CD4-positive, alpha-beta T cell treated with Interleukin-2 at 100 ng/mL for 4 hours (primary cell): Measurements from ENCODE around the gene OR52B2.

Experiments used
- DNase-seq: peaks from one replicate; pipeline ENCODE4 v3.0.0-alpha.2; 2020; ENCODE audit warnings: low spot score

The OR52B2 gene

GRCh38 chr11:6170226-6170625 lies at the start of gene OR52B2:
Gene OR52B2 (minus strand): TSS chr11:6170326. CDS start chr11:6170326, 0 bp downstream.
- no peak for DNase-seq

DNA sequence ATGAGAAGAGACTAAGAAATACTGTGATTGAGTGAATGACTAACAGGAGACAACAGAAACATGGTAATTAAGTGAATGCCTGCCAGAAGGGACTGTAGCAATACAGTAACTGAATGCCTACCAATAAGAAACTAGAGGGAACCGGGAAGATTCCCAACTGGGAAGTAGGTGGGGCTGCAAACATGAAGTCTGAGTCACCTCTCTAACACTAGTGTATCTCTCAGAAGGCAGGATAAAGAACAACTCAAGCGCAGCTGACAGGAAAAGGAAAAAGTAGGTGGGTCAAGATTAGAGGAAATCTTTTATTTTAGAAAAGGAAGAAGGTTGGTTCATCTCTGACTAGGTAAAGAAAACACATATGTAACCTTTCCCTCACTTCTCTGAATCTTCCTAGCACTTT lies 49.2 kb upstream of the OR52B2 start:
- DNase-seq = no peak

DNA sequence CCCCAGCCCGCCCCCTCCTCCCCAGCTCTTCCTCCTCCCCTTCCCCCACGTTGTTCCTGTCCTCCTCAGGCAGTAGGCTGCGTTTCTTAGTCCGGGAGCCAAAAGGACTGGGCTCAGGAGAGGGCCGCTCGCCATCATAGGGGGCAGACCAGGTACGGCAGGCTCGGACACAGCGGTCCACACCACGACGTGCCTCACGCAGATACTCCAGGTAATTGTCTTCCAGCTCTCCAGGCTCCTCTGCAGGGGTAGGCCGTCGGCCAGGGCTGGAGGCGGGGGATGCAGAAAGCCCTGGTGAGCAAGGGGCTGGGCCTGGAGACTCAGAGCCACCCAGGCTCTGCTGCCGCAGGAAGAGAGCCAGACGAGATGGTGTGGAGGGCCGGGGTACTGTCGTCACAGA lies 47.6 kb upstream of the OR52B2 start:
- no peak for DNase-seq

GRCh38 chr11:6216501-6216900 lies 46.4 kb upstream of the OR52B2 start:
- no peak for DNase-seq

DNA sequence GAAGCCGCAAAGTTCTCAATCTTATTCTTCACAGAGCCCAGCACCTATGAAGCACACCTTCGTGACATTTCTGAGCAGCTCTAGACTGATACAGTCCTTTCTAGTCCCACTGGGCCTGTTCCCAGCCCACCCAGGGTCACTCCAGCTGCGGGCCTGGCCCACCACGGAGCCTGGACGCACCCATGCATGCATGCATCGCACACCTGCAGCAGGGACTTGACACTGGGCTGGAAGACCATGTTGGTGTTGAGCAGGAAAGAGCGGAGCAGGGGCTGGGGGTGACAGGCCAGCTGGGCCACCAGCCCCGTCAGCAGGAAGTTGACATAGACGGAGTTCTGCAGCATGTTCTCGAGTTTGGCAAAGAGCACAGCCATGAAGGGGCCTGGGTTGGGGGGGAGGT lies 44.4 kb upstream of the OR52B2 start:
- no peak for DNase-seq

- no peak for DNase-seq
These were observed 40.3 kb upstream of the OR52B2 start for GRCh38 chr11:6210274-6210955.

GRCh38 chr11:6209801-6210200 lies 39.7 kb upstream of the OR52B2 start:
- no peak for DNase-seq

DNA sequence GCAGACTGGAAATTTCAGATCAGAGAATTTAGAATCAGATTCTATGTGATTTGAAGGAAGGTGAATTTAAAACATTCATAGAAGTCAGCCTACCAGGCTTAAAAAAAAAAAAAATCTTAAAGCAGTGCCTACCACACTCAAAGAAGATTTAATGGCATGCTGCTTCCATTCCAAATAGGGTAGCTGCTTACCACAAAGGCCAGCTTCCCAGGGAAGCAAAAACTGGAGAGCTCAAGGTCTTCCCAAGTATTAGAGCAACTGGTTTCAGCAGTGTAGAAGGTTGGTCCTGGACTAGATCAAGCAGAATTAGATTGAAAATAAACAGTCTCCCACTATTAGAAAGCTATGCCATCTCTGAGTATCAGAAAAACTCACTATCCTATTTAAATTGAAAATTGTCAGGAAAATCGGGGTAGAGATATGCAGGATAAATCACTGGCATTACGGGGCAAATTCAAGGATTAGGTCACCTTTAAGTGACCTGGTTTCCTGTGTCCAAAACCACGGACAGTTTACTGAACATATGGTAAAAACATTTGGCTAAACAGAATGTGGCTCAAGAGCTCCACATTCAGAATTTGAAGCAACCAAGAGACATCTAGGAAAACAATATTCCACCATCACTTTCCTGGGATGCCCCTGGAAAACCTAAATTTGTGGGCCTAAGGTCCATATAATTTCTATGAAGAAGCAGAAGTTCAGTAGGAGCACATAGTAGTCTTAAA lies 36.5 kb upstream of the OR52B2 start:
- DNase-seq = no peak

GRCh38 chr11:6205366-6205765 lies 35.2 kb upstream of the OR52B2 start, which contains the start of gene C11orf42:
Gene C11orf42 (plus strand): TSS chr11:6205557. CDS start chr11:6205616, 59 bp downstream.
- DNase-seq = no peak

DNA sequence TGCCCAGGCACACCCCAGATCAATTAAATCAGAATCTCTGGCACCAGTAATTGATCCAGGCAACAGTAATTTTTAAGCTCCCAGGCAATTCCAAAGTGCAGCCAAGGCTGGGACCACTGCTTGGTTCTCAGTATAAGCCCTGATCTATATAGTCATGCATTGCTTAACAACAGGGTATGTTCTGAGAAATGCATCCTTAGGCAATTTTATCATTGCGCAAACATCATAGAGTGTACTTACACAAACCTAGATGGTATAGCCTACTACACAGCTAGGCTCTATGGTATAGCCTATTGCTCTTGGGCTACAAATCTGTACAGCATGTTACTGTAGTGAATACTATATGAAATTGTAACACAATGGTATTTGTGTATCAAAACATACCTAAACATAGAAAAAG lies 34.6 kb upstream of the OR52B2 start:
- no peak for DNase-seq

- peak; percentile 31 for DNase-seq
These were observed 33.2 kb upstream of the OR52B2 start for GRCh38 chr11:6203327-6203726.

DNA sequence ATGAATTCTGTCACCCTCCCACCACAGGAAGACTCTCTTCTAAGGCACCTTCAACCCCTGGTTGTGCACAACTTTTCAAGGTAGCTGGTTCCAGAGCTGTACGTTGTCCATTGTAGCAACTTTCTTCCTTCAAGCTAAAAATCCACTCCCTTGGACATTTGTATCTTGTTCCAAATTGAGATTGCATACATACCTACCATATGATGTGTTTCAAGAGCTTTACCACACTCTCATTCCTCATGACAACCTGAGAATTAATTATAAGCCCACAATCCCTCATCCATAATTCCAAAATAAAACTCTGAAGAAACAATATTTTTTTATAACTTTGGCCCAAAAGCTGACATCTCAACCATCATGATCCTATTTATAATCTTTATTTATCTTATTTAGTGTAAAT lies 31.9 kb upstream of the OR52B2 start:
- DNase-seq = no peak

GRCh38 chr11:6201481-6201880 lies 31.4 kb upstream of the OR52B2 start:
- peak; percentile 32 for DNase-seq

GRCh38 chr11:6200975-6201374 lies 30.8 kb upstream of the OR52B2 start:
- peak; percentile 31 for DNase-seq

DNA sequence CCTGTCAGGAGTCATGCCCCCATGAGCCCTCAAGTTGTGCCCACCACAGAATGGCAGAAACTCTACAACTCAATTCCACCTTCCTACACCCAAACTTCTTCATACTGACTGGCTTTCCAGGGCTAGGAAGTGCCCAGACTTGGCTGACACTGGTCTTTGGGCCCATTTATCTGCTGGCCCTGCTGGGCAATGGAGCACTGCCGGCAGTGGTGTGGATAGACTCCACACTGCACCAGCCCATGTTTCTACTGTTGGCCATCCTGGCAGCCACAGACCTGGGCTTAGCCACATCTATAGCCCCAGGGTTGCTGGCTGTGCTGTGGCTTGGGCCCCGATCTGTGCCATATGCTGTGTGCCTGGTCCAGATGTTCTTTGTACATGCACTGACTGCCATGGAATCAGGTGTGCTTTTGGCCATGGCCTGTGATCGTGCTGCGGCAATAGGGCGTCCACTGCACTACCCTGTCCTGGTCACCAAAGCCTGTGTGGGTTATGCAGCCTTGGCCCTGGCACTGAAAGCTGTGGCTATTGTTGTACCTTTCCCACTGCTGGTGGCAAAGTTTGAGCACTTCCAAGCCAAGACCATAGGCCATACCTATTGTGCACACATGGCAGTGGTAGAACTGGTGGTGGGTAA lies 29.2 kb upstream of the OR52B2 start, which contains the start of gene OR52W1:
Gene OR52W1 (plus strand): TSS at position 51 of the 637 bp plus-strand sequence. CDS start 0 bp downstream, at position 51.
- no peak for DNase-seq

DNA sequence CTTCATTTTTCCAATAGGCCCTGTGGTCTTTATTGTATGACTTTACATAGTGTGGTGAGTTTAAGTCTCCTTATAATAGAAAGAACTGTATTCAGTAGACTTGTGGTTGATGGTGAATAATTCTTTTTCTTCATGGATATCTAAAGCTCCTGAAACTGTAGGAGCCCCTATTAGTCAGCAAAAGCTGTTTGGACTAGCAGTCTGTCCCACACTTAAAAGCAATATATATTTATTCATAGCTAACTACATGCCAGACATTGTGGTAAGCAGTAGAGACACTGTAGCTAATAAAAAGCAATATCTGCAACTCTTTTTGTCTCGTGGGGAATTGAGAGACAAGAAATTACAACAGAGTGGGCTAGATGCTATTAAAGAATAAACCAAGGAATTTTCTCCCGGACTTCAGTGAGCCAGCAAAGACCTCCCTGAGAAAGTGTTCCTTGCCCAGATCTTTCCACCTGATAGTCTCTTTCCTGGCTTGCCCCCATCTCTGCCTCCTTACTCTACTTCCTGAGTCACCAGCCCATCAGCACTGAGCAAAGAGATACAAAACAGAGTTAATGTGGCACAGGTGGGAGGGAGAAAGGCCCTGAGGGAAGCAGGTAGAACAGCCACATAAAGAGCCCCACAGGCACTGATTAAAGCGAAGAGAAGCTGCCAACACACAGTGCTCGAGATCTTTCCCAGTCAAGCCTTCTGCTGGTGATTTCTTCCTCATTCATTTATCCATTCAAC lies 27.5 kb upstream of the OR52B2 start:
- DNase-seq = no peak

- peak; percentile 27 for DNase-seq
These were observed 26.3 kb upstream of the OR52B2 start for GRCh38 chr11:6196396-6196795.

DNA sequence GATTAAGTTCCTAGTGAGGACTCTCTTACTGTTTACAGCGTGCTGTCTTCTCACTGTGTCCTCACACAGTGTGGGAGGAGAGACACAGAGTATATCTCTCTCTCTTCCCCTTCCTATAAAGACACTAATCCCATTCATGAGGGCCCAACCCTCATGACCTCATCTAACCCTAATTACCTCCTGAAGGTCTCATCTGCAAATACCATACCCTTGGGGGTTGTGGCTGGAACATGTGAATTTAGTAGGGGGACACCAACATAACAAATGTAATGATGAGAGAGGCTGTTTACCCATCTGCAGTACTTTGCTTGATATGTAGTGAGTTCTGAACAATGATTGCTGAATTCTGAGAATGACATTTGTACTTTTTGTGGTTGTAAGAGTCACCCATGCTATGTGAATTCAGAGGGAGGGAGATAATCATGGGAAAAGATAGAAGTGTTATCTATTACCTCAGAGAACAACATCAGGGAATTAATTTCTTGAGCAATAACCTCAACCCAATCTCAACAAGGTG lies 24.0 kb upstream of the OR52B2 start:
- peak; percentile 3 for DNase-seq

GRCh38 chr11:6191742-6192141 lies 21.6 kb upstream of the OR52B2 start:
- DNase-seq = no peak

DNA sequence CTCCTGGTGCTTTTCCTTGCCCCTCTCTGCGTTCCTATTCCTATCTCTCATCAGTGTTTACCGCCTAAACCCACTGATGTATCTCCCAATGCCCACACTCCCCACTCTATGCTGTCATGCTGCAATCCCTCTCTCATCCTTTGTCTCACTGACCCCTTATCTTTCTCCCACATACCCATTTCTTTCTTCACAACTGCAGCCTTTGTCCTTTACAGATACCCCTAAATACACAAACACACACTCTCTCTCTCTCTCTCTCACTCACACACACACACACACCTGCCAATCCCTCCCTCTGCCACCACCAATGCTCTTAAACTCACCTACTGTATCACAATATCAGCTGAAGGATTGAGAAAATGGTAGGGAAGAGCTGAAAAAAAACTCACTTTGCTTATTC lies 5.3 kb upstream of the OR52B2 start:
- DNase-seq = no peak

DNA sequence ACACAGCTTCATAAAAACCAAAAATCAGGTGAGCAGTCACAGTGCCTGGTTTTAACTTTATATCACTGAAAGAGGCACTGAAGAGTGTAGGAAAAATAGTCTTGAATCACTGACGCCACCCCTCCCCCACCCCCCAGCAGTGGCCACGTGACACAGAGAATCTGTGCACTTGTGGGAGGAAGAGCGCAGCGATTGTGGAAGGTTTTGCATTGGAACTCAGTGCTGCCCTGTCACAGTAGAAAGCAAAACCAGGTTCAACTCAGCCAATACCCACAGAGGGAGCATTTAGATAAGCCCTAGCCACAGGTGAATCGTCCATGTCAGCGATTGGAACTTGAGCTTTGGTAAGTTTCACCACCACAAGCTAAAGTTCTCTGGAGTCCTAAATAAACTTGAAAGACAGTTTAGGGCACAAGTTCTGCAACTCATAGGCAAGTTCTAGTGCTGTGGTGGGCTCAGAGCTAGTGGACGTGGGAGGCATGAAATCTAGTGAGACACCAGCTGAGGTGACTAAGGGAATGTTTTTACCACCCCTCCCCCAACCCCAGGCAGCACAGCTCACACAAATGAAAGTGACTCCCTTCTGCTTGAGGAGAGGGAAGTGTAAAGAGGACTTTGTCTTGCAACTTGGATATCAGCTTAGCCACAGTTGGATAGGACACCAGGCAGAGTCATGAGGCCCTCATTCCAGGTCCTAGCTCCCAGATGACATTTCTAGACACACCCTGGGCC lies 13.3 kb downstream of the OR52B2 start:
- DNase-seq = no peak
